ENCODE results near the gene ICAM5.

DNA sequence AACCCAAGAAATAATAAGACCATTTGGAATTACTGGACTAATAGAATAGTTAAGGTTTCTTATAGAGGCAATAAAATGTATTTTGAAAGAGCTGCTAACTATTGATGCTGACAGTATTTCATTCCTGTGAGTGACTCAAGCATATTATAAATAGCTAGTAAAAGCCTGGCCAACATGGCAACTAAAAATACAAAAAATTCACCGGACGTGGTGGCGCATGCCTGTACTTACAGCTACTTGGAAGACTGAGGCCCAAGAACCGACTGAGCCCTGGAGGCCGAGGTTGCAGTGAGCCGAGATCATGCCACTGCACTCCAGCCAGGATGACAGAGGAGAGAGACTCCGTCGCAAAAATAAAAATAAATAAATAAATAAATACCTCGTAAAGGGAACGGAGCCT lies 55.0 kb downstream of the ICAM5 start:
- no peak for TF ChIP-seq EZH2 (IDR thresholded peaks at IDR 0.05; ENCODE audit: low read depth)
- TF ChIP-seq, protein P1, sequence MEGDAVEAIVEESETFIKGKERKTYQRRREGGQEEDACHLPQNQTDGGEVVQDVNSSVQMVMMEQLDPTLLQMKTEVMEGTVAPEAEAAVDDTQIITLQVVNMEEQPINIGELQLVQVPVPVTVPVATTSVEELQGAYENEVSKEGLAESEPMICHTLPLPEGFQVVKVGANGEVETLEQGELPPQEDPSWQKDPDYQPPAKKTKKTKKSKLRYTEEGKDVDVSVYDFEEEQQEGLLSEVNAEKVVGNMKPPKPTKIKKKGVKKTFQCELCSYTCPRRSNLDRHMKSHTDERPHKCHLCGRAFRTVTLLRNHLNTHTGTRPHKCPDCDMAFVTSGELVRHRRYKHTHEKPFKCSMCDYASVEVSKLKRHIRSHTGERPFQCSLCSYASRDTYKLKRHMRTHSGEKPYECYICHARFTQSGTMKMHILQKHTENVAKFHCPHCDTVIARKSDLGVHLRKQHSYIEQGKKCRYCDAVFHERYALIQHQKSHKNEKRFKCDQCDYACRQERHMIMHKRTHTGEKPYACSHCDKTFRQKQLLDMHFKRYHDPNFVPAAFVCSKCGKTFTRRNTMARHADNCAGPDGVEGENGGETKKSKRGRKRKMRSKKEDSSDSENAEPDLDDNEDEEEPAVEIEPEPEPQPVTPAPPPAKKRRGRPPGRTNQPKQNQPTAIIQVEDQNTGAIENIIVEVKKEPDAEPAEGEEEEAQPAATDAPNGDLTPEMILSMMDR (conservative IDR thresholded peaks at IDR 0.05), result no peak

Data from PC-9 (cell line).